ENCODE measurements around the gene PARD6A. TPM values are rescaled to one million over a fixed set of nuclear protein-coding genes. Genes with fewer than 3 reads are reported as not detected.
A peak's percentile ranks its signal among the peaks of the same experiment; 100 is the strongest.

PARD6A gene
- total RNA-seq, 4 donors from 2014 or later, result 2.3 to 4.3 (median 3.4) TPM

GRCh38 chr16:67658849-67659674 lies 1.7 kb upstream of the PARD6A start:
- Histone ChIP-seq H3K9me3 (no peaks in the 10 kb centered on the region), H3K4me1 (peaks cover 25% of the 10 kb centered on the region), H3K27ac (no peak overlapping the region), H3K36me3 (peaks cover 31% of the 10 kb centered on the region), H3K4me3 (peak overlapping the region; percentile 76), H3K27me3 (peaks cover 11% of the 10 kb centered on the region)
- TF ChIP-seq CTCF (IDR thresholded peaks at IDR 0.05) (no peak), EP300 (IDR thresholded peaks at IDR 0.05) (no peak), POLR2AphosphoS5 (IDR thresholded peaks at IDR 0.05) (no peak), POLR2A (IDR thresholded peaks at IDR 0.05) (no peak)
- 54% methylated on average over 10 of the region's 21 CpGs for WGBS
- peak in 1 of 2 donors; percentile 59 for DNase-seq (ENCODE audit: low spot score in 2 of 2)

GRCh38 chr16:67659675-67660563 lies 841 bp upstream of the PARD6A start, which contains the start of gene ACD:
Gene ACD, minus strand, starts transcription at chr16:67660260. Its CDS starts 40 bp downstream, at chr16:67660220.
- H3K4me3 ChIP-seq, result peak within 1 kb of the TSS; percentile 76
- DNase-seq (ENCODE audit: low spot score in 2 of 2), result peak; percentile 93
- peaks cover 2% of the 10 kb centered on the region for H3K27me3 ChIP-seq
- H3K27ac ChIP-seq, result peak within 1 kb of the TSS; percentile 90
- peaks cover 24% of the 10 kb centered on the region for H3K4me1 ChIP-seq
- H3K36me3 ChIP-seq, result peaks cover 31% of the 10 kb centered on the region
- TF ChIP-seq POLR2A (IDR thresholded peaks at IDR 0.05), result peak in 1 of 2 donors; percentile 31
- TF ChIP-seq CTCF (IDR thresholded peaks at IDR 0.05), result no peak
- peak in 1 of 3 donors; percentile 16 for TF ChIP-seq POLR2AphosphoS5 (IDR thresholded peaks at IDR 0.05)
- TF ChIP-seq EP300 (IDR thresholded peaks at IDR 0.05), result no peak
- no peaks in the 10 kb centered on the region for H3K9me3 ChIP-seq
- 3% methylated on average over 13 of the region's 83 CpGs for WGBS

GRCh38 chr16:67661101-67661761 lies 471 bp downstream of the PARD6A start:
- DNase-seq (ENCODE audit: low spot score in 2 of 2), result peak in 1 of 2 donors; percentile 73
- H3K27me3 ChIP-seq, result no peaks in the 10 kb centered on the region
- H3K9me3 ChIP-seq, result no peaks in the 10 kb centered on the region
- H3K27ac ChIP-seq, result peak overlapping the region; percentile 90
- peaks cover 35% of the 10 kb centered on the region for H3K4me1 ChIP-seq
- TF ChIP-seq CTCF (IDR thresholded peaks at IDR 0.05) (no peak), POLR2A (IDR thresholded peaks at IDR 0.05) (no peak), EP300 (IDR thresholded peaks at IDR 0.05) (no peak), POLR2AphosphoS5 (IDR thresholded peaks at IDR 0.05) (no peak)
- peak overlapping the region; percentile 76 for H3K4me3 ChIP-seq
- 14% methylated on average over 18 of the region's 39 CpGs for whole genome bisulfite sequencing
- H3K36me3 ChIP-seq, result peaks cover 31% of the 10 kb centered on the region

GRCh38 chr16:67661886-67662652 lies 1.3 kb downstream of the PARD6A start:
- no peak for TF ChIP-seq POLR2AphosphoS5 (IDR thresholded peaks at IDR 0.05)
- no peak for TF ChIP-seq CTCF (IDR thresholded peaks at IDR 0.05)
- no peak for TF ChIP-seq POLR2A (IDR thresholded peaks at IDR 0.05)
- no peak for TF ChIP-seq EP300 (IDR thresholded peaks at IDR 0.05)
- Histone ChIP-seq H3K27ac (no peak overlapping the region), H3K36me3 (peaks cover 27% of the 10 kb centered on the region), H3K4me3 (no peak overlapping the region), H3K9me3 (no peaks in the 10 kb centered on the region), H3K27me3 (no peaks in the 10 kb centered on the region), H3K4me1 (peaks cover 43% of the 10 kb centered on the region)
- DNase-seq (ENCODE audit: low spot score in 2 of 2), result peak in 1 of 2 donors; percentile 66
- WGBS, result 90% methylated on average over 11 of the region's 34 CpGs
